GM10847 (cell line): ENCODE measurements around the gene FARP1.

Experiments used
- POLR2A ChIP-seq: IDR thresholded peaks from 2 replicates; pipeline ENCODE4 v1.6.1; 2011; ENCODE audit not compliant: insufficient read length; ENCODE audit errors: extremely low read depth

Gene FARP1

GRCh38 chr13:98317573-98318171 is 174.8 kb downstream of the FARP1 start:
- TF ChIP-seq POLR2A: no peak

GRCh38 chr13:98318263-98318878 is 175.5 kb downstream of the FARP1 start:
- TF ChIP-seq POLR2A: no peak

GRCh38 chr13:98320561-98321105 is 177.7 kb downstream of the FARP1 start:
- no peak for TF ChIP-seq POLR2A

GRCh38 chr13:98321395-98321794 is 178.5 kb downstream of the FARP1 start:
- no peak for TF ChIP-seq POLR2A

- no peak for TF ChIP-seq POLR2A
These were observed 179.3 kb downstream of the FARP1 start for GRCh38 chr13:98322091-98322718.

- TF ChIP-seq POLR2A: no peak
These were observed 181.2 kb downstream of the FARP1 start for GRCh38 chr13:98324105-98324504.

GRCh38 chr13:98325724-98326123 is 182.8 kb downstream of the FARP1 start:
- TF ChIP-seq POLR2A: no peak

GRCh38 chr13:98326291-98326690 is 183.4 kb downstream of the FARP1 start:
- no peak for TF ChIP-seq POLR2A

GRCh38 chr13:98327371-98328270 is 184.7 kb downstream of the FARP1 start:
- no peak for TF ChIP-seq POLR2A

- no peak for TF ChIP-seq POLR2A
These were observed 185.6 kb downstream of the FARP1 start for GRCh38 chr13:98328511-98328910.

GRCh38 chr13:98332222-98332621 is 189.3 kb downstream of the FARP1 start:
- no peak for TF ChIP-seq POLR2A

GRCh38 chr13:98332691-98333090 is 189.8 kb downstream of the FARP1 start:
- no peak for TF ChIP-seq POLR2A

- no peak for TF ChIP-seq POLR2A
These were observed 190.6 kb downstream of the FARP1 start for GRCh38 chr13:98333486-98333885.

GRCh38 chr13:98334620-98335205 is 191.8 kb downstream of the FARP1 start:
- TF ChIP-seq POLR2A: no peak

GRCh38 chr13:98335721-98336120 is 192.8 kb downstream of the FARP1 start:
- no peak for TF ChIP-seq POLR2A
